SK-N-MC (cell line): Measurements from ENCODE around the gene SETD1B.
"Not testable (repeated sequence)": the region's sequence is repeated elsewhere in the genome, so short reads cannot be mapped to it uniquely, and the experiment has no call there.

Experiments used
- EZH2 ChIP-seq: fragments of 200-600 bp; sonication (generic); IDR thresholded peaks from one replicate; pipeline ENCODE4 v1.6.1; 2017; ENCODE audit warnings: antibody characterized with exemption
- FOXP2 ChIP-seq: optimal IDR thresholded peaks from 2 replicates; pipeline ENCODE3; 2011; ENCODE audit warnings: mild to moderate bottlenecking, moderate library complexity; ENCODE audit not compliant: insufficient read depth; ENCODE audit errors: extremely low read length, control extremely low read depth
- POLR2AphosphoS5 ChIP-seq: IDR thresholded peaks from 2 replicates; pipeline ENCODE4 v1.6.1; 2012; ENCODE audit warnings: mild to moderate bottlenecking, low read depth, low read length, borderline replicate concordance

DNA sequence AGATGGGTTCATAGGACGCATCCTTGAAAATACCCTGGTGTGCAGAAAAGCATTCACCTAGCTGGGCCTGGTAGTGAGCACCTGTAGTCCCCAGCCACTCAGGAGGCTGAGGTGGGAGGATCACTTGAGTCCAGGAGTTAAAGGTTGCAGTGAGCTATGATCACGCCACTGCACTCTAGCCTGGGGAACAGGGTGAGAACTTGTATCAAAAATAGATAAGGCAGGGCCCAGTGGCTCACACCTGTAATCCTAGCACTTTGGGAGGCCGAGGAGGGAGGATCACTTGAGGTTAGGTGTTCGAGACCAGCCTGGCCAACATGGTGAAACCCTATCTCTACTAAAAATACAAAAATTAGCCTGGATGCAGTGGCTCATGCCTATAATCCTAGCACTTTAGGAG is 56.9 kb downstream of the SETD1B start:
- not testable (repeated sequence) for TF ChIP-seq POLR2AphosphoS5, EZH2, FOXP2
